Activated naive CD4-positive, alpha-beta T cell treated with anti-CD3 and anti-CD28 coated beads for 36 hours (primary cell): ENCODE measurements around the gene CTNNA2. TPM values are rescaled to one million over a fixed set of nuclear protein-coding genes. Genes with fewer than 3 reads are reported as not detected.

Experiments used
- CTCF ChIA-PET: fragments of 350-600 bp; sonication (Branson Sonifier 250); formaldehyde crosslinking; loops from one replicate; lab custom pipeline; 2021; ENCODE audit warnings: antibody characterized with exemption; lab: Charles Lee
- DNase-seq: peaks from one replicate; pipeline ENCODE4 v3.0.0-alpha.2; 2020
- H3K27ac Mint-ChIP-seq: one replicate; pipeline ENCODE4 v1.8.0; 2021; ENCODE audit warnings: mild to moderate bottlenecking, mixed read lengths
- H3K27me3 Mint-ChIP-seq: one replicate; pipeline ENCODE4 v1.8.0; 2021; ENCODE audit warnings: low read depth, mixed read lengths
- H3K36me3 Mint-ChIP-seq: one replicate; pipeline ENCODE4 v1.8.0; 2021; ENCODE audit warnings: low read depth, mixed read lengths
- H3K4me1 Mint-ChIP-seq: one replicate; pipeline ENCODE4 v1.8.0; 2021; ENCODE audit warnings: low read depth, mixed read lengths
- H3K4me3 Mint-ChIP-seq: one replicate; pipeline ENCODE4 v1.8.0; 2021; ENCODE audit warnings: mild to moderate bottlenecking, moderate library complexity, mixed read lengths
- H3K9me3 Mint-ChIP-seq: one replicate; pipeline ENCODE4 v1.8.0; 2021; ENCODE audit warnings: mixed read lengths
- intact Hi-C: fragments of 100-400 bp; cut with micrococcal nuclease; formaldehyde crosslinking; loops from one replicate; pipeline ENCODE4 v1.15.1; 2023
- total RNA-seq, 2 experiments: library from RNA; stranded (reverse); gene quantifications; one replicate each; pipeline ENCODE4 v1.2.3, GENCODE V29; 2021

Gene CTNNA2
- total RNA-seq, 2 experiments from 2014 or later = not detected

- Mint-ChIP-seq H3K4me3 (no peak overlapping the region), H3K27ac (no peak overlapping the region), H3K4me1 (no peaks in the 10 kb centered on the region), H3K36me3 (no peaks in the 10 kb centered on the region), H3K9me3 (peaks cover 13% of the 10 kb centered on the region), H3K27me3 (no peaks in the 10 kb centered on the region)
- intact Hi-C loops = no loop called here
- CTCF ChIA-PET = no interaction called here
- no peak for DNase-seq
Measured at GRCh38 chr2:79576451-79576850, 63.6 kb downstream of the CTNNA2 start.

GRCh38 chr2:79578952-79579351 is 66.1 kb downstream of the CTNNA2 start:
- Mint-ChIP-seq H3K36me3 (no peaks in the 10 kb centered on the region), H3K4me1 (no peaks in the 10 kb centered on the region), H3K27ac (no peak overlapping the region), H3K9me3 (peaks cover 8% of the 10 kb centered on the region), H3K27me3 (no peaks in the 10 kb centered on the region), H3K4me3 (no peak overlapping the region)
- no peak for DNase-seq
- intact Hi-C loops = no loop called here
- CTCF ChIA-PET = no interaction called here

- Mint-ChIP-seq H3K4me3 (no peak overlapping the region), H3K27me3 (no peaks in the 10 kb centered on the region), H3K9me3 (peaks cover 4% of the 10 kb centered on the region), H3K4me1 (no peaks in the 10 kb centered on the region), H3K36me3 (no peaks in the 10 kb centered on the region), H3K27ac (no peak overlapping the region)
- CTCF ChIA-PET = no interaction called here
- DNase-seq = no peak
- intact Hi-C loops = no loop called here
Measured at GRCh38 chr2:79580175-79580574, 67.3 kb downstream of the CTNNA2 start.

- no peak for DNase-seq
- intact Hi-C loops = no loop called here
- Mint-ChIP-seq H3K4me3 (no peak overlapping the region), H3K36me3 (no peaks in the 10 kb centered on the region), H3K27me3 (no peaks in the 10 kb centered on the region), H3K9me3 (peaks cover 6% of the 10 kb centered on the region), H3K27ac (no peak overlapping the region), H3K4me1 (no peaks in the 10 kb centered on the region)
- CTCF ChIA-PET = no interaction called here
Measured at GRCh38 chr2:79585701-79586433, 73.0 kb downstream of the CTNNA2 start.

GRCh38 chr2:79591281-79591680 is 78.4 kb downstream of the CTNNA2 start:
- no peaks in the 10 kb centered on the region for H3K4me1 Mint-ChIP-seq
- H3K27ac Mint-ChIP-seq = no peak overlapping the region
- DNase-seq = no peak
- no peaks in the 10 kb centered on the region for H3K27me3 Mint-ChIP-seq
- intact Hi-C loops = no loop called here
- CTCF ChIA-PET = no interaction called here
- H3K4me3 Mint-ChIP-seq = no peak overlapping the region
- no peaks in the 10 kb centered on the region for H3K36me3 Mint-ChIP-seq
- peaks cover 7% of the 10 kb centered on the region for H3K9me3 Mint-ChIP-seq

DNA sequence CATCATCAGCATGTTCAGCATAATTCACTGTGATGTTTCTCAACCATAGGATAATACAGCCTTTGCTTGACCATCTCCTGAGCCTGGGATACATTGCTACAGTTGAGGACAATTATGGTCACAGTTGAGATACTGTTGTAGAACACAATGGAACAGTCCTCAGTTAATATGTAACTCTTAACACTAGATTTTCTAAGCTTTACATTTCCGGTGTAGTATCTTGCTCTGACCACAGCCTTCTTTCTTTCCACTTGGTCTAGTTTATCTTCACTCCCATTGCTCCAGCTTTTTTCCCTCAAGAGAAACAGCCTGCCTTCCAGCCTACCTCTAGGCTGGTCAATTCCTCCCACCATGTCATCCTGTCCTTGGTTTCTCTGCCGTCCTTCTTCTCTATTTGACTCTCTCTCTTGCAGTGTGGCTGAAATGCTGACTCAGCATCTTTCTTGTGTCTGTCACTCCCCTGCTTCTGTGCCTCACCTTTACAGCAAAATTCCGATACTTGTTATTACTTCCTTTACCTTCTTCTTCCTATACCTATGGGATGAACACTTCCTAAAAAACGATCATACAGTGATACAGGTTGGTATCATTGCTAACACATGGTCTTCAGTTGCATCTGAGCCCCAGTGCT is 80.5 kb downstream of the CTNNA2 start:
- Mint-ChIP-seq H3K36me3 (no peaks in the 10 kb centered on the region), H3K9me3 (peaks cover 4% of the 10 kb centered on the region), H3K27me3 (no peaks in the 10 kb centered on the region), H3K4me3 (no peak overlapping the region), H3K4me1 (no peaks in the 10 kb centered on the region), H3K27ac (no peak overlapping the region)
- intact Hi-C loops = no loop called here
- DNase-seq = no peak
- CTCF ChIA-PET = no interaction called here

- no peaks in the 10 kb centered on the region for H3K36me3 Mint-ChIP-seq
- no peaks in the 10 kb centered on the region for H3K27me3 Mint-ChIP-seq
- no peak for DNase-seq
- no peaks in the 10 kb centered on the region for H3K4me1 Mint-ChIP-seq
- no peak overlapping the region for H3K27ac Mint-ChIP-seq
- H3K4me3 Mint-ChIP-seq = no peak overlapping the region
- CTCF ChIA-PET = no interaction called here
- H3K9me3 Mint-ChIP-seq = peaks cover 5% of the 10 kb centered on the region
- intact Hi-C loops = no loop called here
Measured at GRCh38 chr2:79596403-79596802, 83.6 kb downstream of the CTNNA2 start.

DNA sequence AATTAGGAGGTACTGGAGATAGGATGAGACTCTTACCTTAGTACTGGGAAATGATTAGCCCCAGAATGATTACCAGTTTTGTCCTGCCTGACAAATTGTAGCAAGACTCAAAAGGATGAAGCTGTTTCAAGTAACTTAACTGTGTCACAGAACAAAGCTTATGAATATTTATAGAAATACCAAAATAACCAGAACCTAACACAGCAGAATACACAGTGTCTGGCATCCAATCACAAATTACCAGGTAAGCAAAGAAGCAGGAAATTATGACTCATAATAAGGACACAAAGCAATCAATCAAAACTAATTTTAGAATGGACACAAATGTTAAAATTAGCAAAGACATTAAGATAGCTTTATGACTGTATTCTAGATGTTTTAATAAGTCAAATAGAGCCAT is 91.9 kb downstream of the CTNNA2 start:
- Mint-ChIP-seq H3K27me3 (no peaks in the 10 kb centered on the region), H3K9me3 (no peaks in the 10 kb centered on the region), H3K36me3 (no peaks in the 10 kb centered on the region), H3K27ac (no peak overlapping the region), H3K4me1 (no peaks in the 10 kb centered on the region), H3K4me3 (no peak overlapping the region)
- intact Hi-C loops = no loop called here
- DNase-seq = no peak
- CTCF ChIA-PET = no interaction called here

DNA sequence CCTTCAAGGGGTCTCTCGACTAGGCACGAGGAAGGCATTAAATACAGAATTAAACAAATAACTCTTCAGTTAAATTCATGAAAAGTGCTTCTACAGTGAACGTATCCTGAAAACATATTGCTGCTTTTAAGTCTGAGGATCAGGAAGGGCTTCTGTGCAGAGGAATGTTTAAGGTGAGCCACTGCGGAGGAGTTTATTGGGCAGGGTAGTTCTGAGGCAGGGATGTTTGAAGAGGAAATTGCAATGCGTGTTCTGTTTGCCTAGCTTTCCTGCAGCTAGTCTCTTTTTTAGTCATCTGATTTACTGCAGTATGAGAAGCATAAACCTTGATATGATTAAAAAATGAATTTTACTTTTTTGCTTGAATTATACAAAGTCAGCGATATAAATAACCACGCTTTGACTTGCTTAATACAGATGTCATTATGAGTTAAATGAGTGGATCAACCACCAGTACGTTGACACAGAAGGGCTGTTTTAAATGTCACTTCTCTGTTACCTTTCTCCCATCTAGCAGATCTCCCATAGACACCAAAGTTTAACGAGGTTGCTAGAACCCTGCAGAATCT is 98.7 kb downstream of the CTNNA2 start:
- CTCF ChIA-PET = no interaction called here
- H3K4me1 Mint-ChIP-seq = no peaks in the 10 kb centered on the region
- no peaks in the 10 kb centered on the region for H3K27me3 Mint-ChIP-seq
- H3K4me3 Mint-ChIP-seq = no peak overlapping the region
- no peaks in the 10 kb centered on the region for H3K9me3 Mint-ChIP-seq
- intact Hi-C loops = no loop called here
- no peaks in the 10 kb centered on the region for H3K36me3 Mint-ChIP-seq
- H3K27ac Mint-ChIP-seq = no peak overlapping the region
- DNase-seq = no peak

GRCh38 chr2:79612999-79613398 is 100.1 kb downstream of the CTNNA2 start:
- CTCF ChIA-PET = no interaction called here
- Mint-ChIP-seq H3K27me3 (no peaks in the 10 kb centered on the region), H3K36me3 (no peaks in the 10 kb centered on the region), H3K27ac (no peak overlapping the region), H3K9me3 (no peaks in the 10 kb centered on the region), H3K4me3 (no peak overlapping the region), H3K4me1 (no peaks in the 10 kb centered on the region)
- intact Hi-C loops = no loop called here
- no peak for DNase-seq

- H3K4me1 Mint-ChIP-seq = no peaks in the 10 kb centered on the region
- intact Hi-C loops = no loop called here
- DNase-seq = no peak
- no peak overlapping the region for H3K4me3 Mint-ChIP-seq
- peaks cover 4% of the 10 kb centered on the region for H3K9me3 Mint-ChIP-seq
- CTCF ChIA-PET = no interaction called here
- H3K36me3 Mint-ChIP-seq = no peaks in the 10 kb centered on the region
- H3K27me3 Mint-ChIP-seq = no peaks in the 10 kb centered on the region
- H3K27ac Mint-ChIP-seq = no peak overlapping the region
Measured at GRCh38 chr2:79619442-79619841, 106.6 kb downstream of the CTNNA2 start.

DNA sequence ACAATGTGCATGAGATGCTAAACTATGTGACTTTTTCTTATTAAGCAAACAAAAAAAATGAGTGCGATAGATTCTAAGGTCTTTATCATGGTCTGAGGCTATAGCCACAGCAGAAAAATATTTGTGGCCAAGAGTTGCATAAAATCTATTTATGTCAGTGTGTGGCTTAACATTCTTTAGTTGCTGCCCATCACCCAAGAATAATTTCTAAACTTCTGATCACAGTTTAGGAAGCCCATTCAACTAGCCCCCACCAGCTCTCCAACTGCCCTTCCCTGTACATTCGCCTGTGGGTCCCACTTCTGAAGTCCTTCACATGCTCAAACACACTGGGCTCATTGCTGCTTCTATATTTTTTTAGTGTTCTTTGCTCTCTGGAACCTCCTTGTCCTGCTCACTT is 107.1 kb downstream of the CTNNA2 start:
- Mint-ChIP-seq H3K36me3 (no peaks in the 10 kb centered on the region), H3K27me3 (no peaks in the 10 kb centered on the region), H3K4me1 (no peaks in the 10 kb centered on the region), H3K4me3 (no peak overlapping the region), H3K27ac (no peak overlapping the region), H3K9me3 (peaks cover 4% of the 10 kb centered on the region)
- intact Hi-C loops = no loop called here
- CTCF ChIA-PET = no interaction called here
- no peak for DNase-seq

GRCh38 chr2:79620679-79621078 is 107.8 kb downstream of the CTNNA2 start:
- no peaks in the 10 kb centered on the region for H3K4me1 Mint-ChIP-seq
- no peak for DNase-seq
- CTCF ChIA-PET = no interaction called here
- H3K9me3 Mint-ChIP-seq = peaks cover 4% of the 10 kb centered on the region
- intact Hi-C loops = no loop called here
- H3K27me3 Mint-ChIP-seq = no peaks in the 10 kb centered on the region
- no peak overlapping the region for H3K27ac Mint-ChIP-seq
- H3K36me3 Mint-ChIP-seq = no peaks in the 10 kb centered on the region
- no peak overlapping the region for H3K4me3 Mint-ChIP-seq
